Measurements from ENCODE around the gene AUP1.

Gene AUP1

DNA sequence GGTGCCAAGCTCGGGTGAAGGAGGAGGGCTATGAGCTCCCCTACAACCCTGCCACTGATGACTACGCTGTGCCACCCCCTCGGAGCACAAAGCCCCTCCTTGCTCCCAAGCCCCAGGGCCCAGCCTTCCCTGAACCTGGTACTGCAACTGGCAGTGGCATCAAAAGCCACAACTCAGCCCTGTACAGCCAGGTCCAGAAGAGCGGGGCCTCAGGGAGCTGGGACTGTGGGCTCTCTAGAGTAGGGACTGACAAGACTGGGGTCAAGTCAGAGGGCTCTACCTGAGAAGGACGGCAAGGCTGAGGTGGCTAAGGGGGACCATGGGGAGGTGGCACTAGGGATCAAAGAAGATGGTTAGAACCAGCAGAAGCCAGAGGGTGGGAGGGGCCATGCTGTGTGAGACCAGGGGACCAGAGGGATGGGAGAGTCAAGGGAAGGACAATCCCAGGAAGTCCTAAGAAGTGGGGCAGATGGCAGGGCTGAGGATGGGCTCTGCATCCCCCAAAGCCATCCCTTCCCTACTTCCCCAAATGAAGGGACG is 27.4 kb upstream of the AUP1 start:
- DNase-seq: no peak

DNA sequence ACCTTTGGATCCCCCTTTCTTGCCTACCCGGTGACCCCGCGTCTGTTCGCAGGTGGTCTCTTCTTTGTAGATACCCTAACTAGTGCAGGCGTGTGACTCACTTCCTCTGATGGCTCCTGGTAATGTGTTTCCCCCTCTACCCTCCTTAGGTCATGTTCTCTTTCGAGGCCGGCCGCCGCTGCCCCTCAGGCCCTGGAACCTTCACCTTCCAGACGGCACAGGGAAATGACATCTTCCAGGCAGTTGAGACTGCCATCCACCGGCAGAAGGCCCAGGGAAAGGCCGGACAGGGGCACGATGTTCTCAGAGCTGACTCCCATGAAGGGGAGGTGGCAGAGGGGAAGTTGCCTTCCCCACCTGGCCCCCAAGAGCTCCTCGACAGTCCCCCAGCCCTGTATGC is 26.7 kb upstream of the AUP1 start:
- no peak for DNase-seq

DNA sequence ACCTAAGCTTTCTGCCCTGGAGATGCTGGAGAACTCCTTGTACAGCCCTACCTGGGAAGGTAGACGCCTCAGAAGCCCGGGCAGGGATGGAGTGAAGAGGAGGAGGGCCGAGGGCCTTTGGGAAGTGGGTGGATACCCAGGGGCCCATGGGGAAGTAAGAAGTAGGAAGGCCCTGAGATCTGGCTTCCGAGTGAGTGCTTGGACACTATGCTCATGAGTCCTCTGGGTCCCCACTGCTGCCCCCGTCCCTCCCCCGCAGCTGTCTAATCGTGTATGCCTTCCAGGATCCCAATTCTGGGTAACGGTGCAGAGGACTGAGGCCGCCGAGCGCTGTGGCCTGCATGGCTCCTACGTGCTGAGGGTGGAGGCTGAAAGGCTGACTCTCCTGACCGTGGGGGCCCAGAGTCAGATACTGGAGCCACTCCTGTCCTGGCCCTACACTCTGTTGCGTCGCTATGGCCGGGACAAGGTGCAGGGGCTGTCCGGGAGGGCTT is 26.2 kb upstream of the AUP1 start:
- DNase-seq: no peak

DNA sequence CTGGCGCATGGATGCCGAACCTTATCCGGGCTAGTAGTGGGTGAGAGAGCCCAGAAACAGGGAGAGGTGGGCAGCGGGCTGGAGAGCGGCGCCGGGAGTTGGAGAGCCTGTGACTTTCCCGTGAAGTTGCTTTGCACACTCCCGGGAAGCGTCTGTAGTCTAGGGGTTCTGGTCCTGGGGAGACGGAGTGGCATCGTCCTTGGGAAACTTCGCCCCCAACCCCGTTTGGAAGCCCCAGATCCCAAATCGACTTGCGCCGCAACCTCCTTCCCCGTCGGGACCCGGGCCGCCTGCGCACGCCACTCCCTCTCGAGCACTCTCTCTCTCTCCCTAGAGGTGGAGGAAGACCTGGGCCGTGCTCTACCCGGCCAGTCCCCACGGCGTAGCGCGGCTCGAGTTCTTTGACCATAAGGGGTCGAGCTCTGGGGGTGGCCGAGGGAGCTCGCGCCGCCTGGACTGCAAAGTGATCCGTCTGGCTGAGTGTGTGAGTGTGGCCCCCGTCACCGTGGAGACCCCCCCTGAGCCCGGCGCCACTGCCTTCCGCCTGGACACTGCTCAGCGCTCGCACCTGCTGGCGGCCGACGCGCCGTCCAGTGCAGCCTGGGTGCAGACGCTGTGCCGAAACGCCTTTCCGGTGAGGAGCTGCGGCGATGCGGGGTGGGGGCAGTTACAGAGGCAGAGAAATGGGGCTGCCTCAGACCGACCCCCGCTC is 25.5 kb upstream of the AUP1 start:
- DNase-seq: peak; percentile 65

DNA sequence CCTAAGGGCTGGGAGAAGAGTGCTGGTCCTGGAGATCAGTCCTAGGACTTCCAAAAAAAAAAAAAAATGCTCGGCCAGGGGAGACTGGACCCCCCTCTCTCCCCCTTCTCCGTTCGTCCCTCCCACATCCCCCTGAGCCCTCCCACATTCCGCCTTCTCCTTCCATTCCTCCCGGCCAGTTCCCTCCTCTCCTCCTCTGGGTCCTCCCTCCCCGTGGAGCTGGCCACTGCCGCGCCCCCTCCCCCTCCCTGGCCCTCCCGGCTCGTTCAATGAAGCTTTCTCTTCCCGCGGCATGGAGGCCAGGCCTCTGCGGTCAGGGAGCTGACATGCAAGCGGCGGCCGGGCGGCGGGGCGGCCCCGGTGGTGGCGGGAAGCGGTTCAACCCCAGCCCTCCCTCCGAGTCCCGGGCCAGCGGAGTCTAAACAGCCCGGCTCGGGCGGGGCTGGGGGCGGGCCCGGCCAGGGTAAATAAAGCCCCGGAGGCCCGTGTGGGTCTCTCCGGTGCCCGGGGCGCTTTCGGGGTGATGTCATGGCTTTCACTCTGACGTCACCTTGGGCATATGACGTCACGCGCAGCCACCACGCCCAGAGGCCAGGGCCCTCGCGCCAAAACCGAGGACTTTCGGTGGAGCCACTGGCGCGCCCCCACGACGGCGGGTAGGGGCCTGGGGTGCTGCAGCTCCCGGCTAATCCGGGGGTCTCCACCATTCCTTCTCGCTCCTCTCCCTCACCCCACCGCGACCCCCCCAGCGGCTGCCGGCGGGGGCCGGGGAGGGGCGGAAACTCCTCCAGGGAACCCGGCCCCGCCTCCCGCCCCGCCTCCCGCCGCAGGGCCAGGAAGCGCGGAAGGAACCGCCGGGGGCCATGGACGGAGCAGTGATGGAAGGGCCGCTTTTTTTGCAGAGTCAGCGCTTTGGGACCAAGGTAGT is 24.6 kb upstream of the AUP1 start, which contains the start of the genes DOK1 and LOXL3:
TSS of gene DOK1 (plus strand) at position 829 of the 928 bp plus-strand sequence. CDS start at position 864, 35 bp downstream.
TSS of gene LOXL3 (minus strand) at position 51 of the 928 bp plus-strand sequence. CDS start 1,308 bp downstream, outside the sequence.
- DNase-seq: peak; percentile 92

DNA sequence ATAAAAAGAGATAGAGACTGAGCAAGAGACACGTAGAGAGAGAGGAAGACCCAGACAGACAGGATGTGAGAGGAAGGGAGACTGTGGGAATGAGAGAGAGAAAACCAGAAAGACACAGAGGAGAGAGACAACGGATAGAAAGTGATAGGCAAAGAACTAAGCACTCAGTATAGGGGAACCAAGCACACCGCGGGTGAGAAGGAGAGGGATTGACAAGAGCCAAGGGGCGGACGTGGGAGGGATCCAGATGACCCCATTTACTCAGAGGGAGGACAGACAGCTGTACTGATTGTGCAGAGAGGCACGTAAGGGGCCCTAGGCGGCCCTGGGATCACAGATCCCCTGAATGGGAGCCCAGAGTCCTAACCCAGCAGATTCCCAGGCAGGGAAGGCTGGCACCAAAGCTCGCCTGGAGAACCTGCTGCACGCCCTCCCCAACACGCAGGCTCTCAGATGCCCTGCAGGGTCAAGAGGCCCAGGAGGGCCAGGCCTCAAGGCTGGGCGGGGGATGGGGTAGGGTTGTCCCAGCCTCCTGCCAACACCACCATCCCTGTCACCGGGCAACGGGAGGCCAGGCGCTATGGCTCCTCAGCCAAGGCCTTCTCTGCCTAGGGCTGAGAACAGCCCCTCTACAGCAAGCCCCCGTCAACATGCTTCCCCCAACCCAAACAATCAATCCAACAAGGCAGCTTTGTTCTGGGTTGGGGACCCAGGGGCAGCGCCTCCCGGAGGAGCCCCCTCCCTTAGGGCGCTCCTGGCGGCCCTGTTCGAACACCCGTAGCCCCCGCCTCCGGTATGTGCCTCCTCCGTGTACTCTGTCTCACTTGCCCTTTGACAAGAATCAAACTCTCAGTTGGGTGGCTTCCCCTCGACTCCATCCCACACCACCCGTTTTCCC is 23.7 kb upstream of the AUP1 start:
- peak; percentile 61 for DNase-seq

DNA sequence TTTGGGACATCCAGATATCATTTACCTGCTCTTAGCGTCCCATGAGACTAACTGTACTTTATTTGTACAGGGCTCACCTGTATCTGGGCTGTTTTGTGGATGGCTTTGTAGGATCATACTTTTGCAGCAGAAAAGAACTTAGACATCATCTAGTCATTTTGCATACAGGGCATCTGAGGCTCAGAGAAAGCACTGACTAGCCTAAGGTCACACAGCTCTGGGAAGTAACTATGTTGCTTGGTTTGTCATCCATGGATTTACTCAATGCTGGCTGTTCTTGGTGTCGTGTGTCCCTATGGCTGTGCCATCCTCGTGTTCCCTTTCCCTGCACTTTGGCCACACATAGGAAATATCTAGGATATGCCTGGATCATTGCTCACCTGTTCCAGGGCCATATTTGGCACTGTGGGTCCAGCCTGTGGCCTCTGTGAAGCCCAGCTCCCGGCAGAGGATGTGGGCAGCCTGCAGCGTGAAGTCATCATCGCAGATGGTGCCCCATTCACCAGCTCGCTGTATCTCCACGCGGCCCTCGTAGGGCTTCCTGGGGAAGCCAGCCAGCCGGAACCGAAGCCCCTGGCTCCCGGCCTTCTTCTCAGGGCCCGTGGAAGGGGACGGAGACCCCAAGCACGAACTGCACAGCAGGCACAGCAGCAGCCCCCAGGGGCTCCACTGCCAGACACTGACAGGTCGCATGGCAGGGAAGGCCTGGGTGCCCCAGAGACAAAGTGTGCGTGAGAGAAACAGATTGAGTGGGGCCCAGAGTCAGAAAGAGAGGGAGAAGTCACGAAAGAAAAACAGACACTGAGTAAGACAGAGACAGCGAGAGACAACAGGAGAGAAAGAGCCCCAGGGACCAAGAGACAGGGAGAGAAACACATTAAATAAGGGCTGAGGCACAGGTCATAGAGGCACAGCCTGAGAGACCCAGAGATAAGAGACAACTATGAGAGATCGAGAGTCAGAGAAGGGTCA is 22.7 kb upstream of the AUP1 start:
- no peak for DNase-seq

DNA sequence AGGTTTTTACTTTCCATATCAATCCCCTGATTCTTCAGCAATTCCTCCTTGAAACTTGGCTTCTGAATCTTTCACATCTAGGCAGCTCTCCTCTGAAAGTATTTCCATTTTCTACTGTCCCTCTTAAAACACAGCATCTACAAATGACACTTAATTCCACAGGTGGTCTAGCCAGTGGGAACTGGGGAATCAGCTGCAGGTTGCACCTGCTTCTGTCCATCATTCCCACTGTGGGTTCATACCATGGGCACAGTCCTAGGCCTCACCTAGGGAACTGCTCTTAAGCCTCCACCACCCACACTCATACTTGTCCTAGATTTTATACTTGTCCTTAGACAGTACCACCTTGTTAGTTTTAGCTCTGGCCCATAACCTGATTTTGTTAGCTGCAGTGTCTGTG is 22.0 kb upstream of the AUP1 start:
- no peak for DNase-seq

DNA sequence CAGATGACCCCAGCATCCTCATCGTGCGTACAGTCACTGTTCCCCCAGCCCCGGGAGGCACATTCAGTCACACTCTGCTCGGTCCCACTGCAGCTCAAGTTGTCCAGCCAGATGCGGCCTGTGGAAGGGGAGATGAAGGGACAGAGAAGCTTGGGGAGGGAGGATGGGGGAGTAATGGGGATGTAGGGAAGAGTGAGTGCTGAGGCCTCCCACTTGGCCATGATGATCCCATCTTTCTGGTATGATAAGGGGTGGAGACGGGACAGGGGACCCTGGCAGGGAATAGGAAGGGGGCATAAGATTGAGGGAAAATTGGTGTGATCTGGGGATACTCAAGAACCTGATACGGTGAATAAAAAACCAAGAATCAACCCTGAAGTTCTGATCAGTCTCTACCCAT is 20.7 kb upstream of the AUP1 start:
- no peak for DNase-seq

DNA sequence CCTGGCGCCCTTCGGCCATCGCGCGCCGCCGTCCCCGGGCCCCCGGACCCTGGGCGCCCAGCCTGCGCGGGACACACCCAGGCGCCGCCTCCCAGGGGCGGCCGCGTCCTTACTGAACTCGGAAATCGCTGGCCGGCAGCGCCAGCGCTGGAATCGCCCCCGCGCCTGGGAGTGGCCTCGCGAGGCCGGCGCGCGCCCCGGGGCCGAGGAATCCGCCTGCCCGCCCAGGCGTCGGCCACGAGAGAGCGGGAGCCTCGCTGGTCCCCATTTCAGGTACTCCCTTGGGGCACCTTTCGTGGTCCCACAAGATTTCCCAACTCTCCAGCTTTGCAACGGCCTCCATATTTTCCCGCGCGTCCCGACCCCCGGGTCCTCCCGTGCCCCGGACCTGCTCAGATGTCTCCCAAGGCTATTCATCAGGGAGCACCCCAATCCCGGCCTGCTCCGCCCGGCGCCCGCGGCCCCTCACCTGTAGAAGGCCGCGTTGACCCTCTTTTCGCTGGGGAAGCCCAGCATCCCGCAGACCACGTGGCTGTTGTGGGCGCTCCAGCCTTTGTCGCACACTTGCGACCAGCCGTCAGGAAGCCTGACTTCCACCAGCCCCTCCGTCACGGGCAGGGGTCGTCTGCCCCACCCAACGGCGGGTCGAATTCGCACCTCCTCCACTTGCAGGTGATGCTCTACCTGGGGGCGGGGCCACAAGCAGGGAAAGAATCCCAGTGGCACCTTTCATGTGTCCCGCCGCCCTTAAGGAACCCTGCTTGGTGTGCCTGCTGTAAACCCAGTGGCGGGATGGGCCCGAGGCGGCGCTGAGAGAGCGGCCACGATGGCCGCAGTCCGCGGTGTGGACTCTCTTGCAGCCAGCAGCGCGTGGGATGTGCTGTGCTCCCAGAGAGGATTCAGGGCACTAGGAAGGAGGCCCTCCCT is 19.7 kb upstream of the AUP1 start:
- peak; percentile 77 for DNase-seq

DNA sequence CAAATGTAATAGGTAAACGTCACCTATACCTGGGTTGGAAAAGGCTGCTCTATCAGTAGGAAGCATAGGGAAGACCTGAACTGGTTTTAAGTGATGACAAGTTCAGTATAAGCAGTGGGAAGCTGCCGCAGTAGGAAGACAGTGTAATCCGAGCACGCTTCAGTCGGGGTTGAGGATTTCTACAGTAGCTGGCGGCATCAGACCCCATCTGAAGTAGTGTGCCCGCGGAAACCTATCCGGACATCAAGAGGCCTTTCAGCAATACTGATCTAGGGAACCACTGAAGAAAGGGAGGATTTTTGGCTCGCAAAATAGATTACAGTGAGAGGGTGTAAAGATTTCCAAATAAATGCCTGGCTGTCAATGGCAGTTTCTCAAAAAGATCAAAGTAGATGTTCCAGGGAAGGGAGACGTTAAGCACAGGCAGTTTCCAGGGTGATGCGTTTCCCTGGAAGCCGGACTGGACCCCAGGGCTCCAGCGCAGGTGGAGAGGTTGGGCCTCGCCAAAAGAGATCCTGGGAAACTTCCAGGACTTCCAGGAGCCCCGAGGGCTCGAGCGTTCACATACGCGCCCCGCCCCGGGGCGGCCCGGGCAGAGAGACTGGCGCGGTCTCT is 18.9 kb upstream of the AUP1 start:
- no peak for DNase-seq

DNA sequence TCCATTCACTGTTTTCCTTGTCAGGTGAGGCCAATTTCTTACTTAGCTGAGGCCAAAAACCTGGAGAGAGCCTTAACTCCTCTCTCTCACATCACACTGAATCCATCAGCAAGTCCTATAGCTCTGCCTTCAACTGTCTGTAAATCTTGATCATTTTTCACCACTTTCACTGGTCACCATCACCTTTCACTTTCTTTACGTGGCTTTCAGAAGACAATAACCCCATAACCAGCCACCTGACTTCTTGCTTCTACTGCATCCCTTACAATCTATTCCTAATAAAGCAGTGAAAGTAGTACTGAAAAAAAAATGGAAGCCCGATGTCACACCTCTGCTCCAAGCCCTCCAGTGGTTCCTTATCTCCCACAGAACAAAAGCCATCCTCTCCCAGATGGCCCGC is 16.5 kb upstream of the AUP1 start:
- DNase-seq: no peak

DNA sequence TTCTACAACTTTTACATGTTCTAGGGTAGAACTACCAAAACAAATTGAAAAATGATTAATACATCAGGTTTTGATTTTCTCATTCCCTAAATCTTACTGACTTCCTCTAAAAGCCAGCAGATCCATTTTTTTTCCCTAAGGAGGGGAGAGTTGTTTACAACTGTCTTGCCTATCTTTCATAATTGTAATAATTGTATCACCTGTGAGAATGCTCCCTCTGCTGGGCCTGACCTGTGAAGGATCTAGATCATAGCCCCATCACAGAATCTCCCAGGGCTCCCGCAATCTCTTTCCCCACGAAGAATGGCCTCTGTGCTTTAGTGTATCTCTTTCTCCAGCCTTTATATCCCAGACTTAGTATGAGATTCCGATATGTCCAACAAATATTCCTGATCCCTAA is 15.1 kb upstream of the AUP1 start:
- no peak for DNase-seq

DNA sequence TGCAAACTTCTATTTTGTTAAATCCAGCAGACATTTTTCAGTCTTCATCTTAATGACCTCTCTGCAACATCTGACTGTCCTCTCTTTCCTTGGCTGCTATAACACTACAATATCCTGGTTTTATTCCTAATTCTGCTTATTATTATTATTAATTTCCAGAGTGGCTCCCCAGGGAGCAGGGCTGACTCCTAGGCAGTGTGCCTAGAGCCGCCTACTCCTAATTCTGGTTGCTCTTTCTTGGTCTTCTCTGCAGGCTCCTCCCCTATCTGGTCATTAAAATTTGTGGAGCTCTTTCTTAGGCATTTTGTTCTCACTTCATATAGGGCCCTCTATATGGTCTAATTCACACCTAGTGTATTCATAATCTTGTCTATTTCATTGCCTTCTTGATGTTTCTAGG is 13.5 kb upstream of the AUP1 start:
- DNase-seq: no peak

DNA sequence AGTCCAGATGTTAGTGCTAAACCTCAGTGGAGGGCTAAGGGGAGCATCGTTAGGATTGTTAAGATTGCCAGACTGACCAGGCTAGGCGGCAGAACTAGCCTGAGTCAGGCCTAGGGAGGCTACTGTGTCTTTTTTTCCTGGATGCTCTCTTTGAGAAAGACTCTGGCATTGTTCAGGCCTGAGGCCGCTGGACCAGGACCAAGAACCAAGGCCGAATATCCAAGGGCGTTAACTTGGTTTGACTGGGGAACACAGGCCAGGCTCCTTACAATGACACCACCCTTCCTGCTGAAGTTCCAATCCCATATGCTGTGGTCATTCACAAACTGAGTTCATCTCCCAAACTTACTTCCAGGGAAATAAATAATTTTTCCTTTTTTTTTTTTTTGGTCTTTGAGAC is 10.8 kb upstream of the AUP1 start:
- no peak for DNase-seq

DNA sequence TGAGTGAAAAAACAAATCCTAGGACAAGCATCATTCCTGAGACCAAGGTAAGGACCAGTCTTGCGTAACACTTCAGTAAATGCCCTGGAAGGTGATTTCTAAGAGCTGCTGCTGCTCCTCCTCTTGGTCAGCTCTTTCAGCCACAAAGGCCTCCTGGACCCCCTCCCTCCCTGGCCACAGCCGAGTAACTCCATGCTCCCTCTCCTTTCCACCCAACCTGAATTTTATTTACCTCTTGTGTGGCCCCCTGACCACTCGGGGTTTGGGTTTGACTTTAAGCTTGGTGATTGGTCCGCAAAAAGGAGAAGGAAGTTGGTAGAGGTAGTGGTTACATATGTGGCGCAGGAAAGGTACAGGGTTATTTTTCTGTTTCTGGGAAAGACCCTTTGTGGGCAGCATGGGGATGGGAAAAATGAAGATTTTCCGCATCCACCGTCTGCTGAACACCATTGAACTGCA is 9.4 kb upstream of the AUP1 start:
- DNase-seq: no peak

DNA sequence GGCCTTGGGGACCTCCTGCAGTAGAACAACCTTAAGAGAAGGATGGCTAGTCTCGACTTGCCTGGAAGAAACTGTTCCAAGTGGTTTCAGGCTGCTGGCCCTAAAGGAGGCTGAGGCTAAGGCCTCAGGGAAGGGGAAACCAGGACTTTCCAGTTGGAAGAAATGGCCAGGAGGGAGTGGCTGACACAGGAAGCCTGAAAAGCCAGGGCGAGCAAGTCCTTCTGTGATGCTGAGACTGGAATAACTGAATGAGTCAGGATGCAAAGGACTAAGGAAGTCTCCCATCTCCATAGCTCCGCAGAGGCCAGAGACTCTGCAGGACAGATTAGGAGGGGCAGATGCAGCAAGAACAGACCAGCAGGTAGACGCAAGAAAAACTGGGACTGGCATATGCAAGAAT is 7.6 kb upstream of the AUP1 start:
- DNase-seq: no peak

DNA sequence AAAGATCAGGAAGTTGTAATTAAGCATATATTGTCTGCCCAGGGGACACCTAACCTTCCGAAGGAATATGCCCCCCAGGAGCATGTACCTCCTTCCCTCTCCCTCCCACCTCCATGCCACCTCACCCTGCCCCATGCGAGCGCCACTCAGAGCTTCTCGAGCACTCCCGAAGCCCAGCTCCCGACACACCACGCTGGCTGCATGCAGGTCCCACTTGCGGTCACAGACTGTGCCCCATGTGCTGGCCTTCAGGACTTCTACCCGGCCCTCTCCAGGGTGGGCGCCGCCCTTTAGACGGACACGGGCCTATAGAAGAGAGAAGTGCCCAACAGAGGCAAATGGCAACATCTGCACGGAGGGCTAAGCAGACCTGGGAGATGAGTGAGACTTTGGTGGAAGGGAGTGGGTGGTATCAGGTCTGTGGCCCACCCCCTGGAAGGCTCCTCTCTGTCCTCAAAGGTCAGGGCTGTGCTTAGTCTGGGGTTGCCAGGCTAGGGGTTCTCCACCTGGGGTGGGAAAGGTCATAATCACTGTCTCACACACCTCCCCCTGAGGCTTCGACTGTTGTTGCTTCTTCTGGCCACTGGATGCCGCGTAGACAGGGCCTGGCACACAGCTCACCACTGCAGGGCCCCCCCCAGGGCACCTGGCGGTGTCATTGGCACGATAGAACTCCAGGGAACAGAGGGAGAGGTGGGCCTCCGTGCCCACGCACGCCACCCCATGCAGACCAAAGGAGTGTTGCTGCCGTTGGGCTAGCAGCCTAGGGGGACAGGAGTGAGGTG is 6.9 kb upstream of the AUP1 start:
- DNase-seq: no peak

All from right forelimb (tissue), 1 donor.